Mesodermal cell (in vitro differentiated cells): ENCODE measurements around the gene VGF.
"Not testable (repeated sequence)": the region's sequence is repeated elsewhere in the genome, so short reads cannot be mapped to it uniquely, and the experiment has no call there.

Experiments
- H3K27ac ChIP-seq: 2 replicates; pipeline ENCODE4 v1.7.0; 2013; ENCODE audit warnings: mild to moderate bottlenecking, low read depth, low read length, moderate library complexity; ENCODE audit not compliant: severe bottlenecking
- H3K36me3 ChIP-seq: 2 replicates; pipeline ENCODE4 v1.7.1; 2013; ENCODE audit warnings: mild to moderate bottlenecking, low read length, moderate library complexity; ENCODE audit not compliant: control insufficient read depth, insufficient read depth
- H3K4me1 ChIP-seq: one replicate; pipeline ENCODE4 v1.7.1; 2013; ENCODE audit warnings: mild to moderate bottlenecking, low read length; ENCODE audit not compliant: insufficient read depth, control insufficient read depth, poor library complexity, severe bottlenecking
- H3K4me3 ChIP-seq: 2 replicates; pipeline ENCODE4 v1.7.0; 2013; ENCODE audit warnings: low read length, control low read depth, mild to moderate bottlenecking; ENCODE audit not compliant: insufficient read depth, poor library complexity, severe bottlenecking; ENCODE audit errors: extremely low read depth
- H3K9me3 ChIP-seq: 2 replicates; pipeline ENCODE4 v1.7.1; 2013; ENCODE audit warnings: mild to moderate bottlenecking, low read length, moderate library complexity; ENCODE audit not compliant: control insufficient read depth
- WGBS, 2 experiments: methylation state at CpG; one replicate each; pipeline ENCODE4 v1.1.5; 2013; ENCODE audit warnings: missing lambda C conversion rate in 2 of 2; ENCODE audit not compliant: insufficient coverage in 2 of 2; 5-methylcytosine and 5-hydroxymethylcytosine counted together

The VGF gene

DNA sequence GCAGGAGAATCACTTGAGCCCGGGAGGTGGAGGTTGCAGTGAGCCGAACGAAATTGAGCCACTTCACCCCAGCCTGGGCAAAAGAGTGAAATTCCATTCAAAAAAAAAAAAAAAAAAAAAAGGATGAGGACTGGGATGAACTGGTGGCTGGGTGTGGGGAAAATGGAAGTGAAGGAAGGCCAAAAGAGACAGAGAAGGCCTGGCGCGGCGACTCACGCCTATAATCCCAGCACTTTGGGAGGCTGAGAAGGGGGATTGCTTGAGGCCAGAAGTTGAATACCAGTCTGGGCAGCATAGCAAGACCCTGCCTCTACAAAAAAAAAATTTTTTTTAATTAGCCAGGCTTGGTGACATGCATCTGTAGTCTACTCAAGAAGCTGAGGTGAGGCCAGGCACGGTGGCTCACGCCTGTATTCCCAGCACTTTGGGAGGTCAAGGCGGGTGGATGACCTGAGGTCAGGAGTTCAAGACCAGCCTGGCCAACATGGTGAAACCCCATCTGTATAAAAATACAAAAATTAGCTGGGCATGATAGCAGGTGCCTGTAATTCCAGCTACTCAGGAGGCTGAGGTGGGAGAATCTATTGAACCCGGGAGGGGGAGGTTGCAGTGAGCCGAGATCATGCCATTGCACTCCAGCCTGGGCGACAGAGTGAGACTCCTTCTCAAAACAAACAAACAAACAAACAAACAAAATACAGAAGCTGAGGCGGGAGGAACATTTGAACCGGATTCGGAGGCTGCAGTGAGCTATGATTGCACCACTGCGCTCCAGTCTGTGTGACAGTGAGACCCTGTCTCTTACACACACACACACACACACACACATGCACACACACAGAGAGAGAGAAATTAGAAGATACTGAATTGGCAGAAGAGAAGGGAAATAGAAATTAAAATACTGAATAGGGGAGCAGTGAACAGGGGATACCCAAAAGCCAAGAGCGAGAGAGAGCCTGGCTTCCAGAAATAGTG lies 32.5 kb downstream of the VGF start:
- H3K4me3 ChIP-seq, H3K27ac ChIP-seq, H3K9me3 ChIP-seq: not testable (repeated sequence)
- Histone ChIP-seq H3K4me1 (peaks cover 50% of the 10 kb centered on the region), H3K36me3 (peaks cover 99% of the 10 kb centered on the region)
- WGBS, 2 experiments, result 91 to 95% methylated on average over 10 to 13 of the region's 18 CpGs

DNA sequence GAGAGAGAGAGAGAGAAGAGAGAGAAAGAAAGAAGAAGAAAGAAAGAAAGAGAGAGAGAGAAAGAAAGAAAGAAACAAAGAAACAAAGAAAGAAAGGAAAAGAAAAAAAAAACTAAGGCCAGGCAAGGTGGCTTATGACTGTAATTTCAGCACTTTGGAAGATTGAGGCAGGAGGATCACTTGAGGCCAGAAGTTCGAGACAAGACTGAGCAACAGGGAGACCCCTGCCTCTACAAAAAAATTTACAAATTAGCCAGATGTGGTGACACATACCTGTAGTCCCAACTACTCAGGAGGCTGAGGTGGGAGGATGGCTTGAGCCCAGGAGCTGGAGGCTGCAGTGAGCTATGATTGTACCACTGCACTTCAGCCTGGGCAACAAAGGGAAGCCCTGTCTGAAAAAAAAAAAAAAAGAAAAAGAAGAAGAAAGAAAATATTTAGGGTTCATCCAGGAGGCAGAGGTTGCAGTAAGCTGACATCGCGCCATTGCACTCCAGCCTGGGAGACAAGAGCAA lies 35.7 kb downstream of the VGF start:
- peaks cover 43% of the 10 kb centered on the region for H3K4me1 ChIP-seq
- peak overlapping the region; percentile 19 for H3K4me3 ChIP-seq
- H3K27ac ChIP-seq, result no peak overlapping the region
- H3K9me3 ChIP-seq, result no peaks in the 10 kb centered on the region
- peaks cover 67% of the 10 kb centered on the region for H3K36me3 ChIP-seq
- WGBS, 2 experiments, result no CpG with 5 or more reads among the region's 3 CpGs

DNA sequence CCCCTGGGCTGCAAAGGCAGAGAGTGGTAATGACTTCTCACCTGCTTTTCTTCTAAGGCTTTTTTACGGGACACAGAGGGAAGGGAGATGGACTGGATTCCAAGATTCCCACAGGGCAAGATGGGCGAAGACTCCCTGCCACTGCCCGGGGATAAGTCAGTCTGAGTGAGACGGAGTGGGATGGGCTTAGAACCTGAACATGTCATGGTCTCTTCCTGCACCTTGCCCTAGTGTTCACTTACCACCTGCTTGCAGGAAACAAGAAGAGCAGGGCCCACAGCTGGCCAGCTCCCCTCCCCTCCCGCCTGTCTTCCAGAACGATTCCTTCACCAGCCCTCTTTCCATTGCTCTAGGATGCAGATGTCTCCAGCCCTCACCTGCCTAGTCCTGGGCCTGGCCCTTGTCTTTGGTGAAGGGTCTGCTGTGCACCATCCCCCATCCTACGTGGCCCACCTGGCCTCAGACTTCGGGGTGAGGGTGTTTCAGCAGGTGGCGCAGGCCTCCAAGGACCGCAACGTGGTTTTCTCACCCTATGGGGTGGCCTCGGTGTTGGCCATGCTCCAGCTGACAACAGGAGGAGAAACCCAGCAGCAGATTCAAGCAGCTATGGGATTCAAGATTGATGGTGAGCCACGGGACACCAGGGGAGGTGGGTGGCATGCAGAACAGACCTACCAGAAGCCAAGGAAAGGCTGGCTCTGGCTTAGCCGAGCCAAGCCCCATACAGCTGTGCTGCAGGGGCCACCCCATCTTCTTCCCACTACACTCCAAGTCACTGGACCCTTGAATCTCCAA lies 37.1 kb downstream of the VGF start:
- WGBS, 2 experiments, result 89 to 92% methylated on average over 11 to 13 of the region's 14 CpGs
- peaks cover 38% of the 10 kb centered on the region for H3K4me1 ChIP-seq
- H3K36me3 ChIP-seq, result peaks cover 53% of the 10 kb centered on the region
- H3K27ac ChIP-seq, result no peak overlapping the region
- H3K4me3 ChIP-seq, result peak overlapping the region; percentile 52
- H3K9me3 ChIP-seq, result no peaks in the 10 kb centered on the region

DNA sequence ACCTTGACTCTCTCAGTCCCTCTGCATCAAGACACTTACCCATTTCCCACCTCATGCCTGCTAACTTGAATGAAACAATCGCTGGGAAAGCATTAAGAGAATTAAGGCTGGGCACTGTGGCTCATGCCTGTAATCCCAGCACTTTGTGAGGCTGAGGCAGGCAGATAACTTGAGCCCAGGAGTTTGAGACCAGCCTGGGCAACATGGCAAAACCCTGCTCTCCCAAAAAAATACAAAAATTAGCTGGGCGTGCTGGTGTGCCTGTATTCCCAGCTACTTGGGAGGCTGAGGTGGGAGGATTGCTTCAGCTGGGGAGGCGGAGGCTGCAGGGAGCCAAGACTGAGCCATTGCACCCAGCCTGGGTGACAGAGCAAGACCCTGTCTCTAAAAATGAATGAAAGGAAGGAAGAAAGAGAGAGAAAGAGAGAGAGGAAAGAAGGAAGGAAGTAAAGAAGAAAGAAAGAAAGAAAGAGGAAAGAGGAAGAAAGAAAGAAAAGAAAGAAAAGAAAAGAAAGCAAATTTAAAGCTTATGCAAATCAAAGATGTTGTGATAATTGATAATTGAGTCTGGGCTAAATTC lies 37.8 kb downstream of the VGF start:
- Histone ChIP-seq H3K27ac (peak overlapping the region; percentile 79), H3K9me3 (no peaks in the 10 kb centered on the region), H3K36me3 (peaks cover 46% of the 10 kb centered on the region), H3K4me1 (peaks cover 38% of the 10 kb centered on the region), H3K4me3 (peak overlapping the region; percentile 52)
- 66 to 75% methylated on average over 2 of the region's 3 CpGs for WGBS, 2 experiments

DNA sequence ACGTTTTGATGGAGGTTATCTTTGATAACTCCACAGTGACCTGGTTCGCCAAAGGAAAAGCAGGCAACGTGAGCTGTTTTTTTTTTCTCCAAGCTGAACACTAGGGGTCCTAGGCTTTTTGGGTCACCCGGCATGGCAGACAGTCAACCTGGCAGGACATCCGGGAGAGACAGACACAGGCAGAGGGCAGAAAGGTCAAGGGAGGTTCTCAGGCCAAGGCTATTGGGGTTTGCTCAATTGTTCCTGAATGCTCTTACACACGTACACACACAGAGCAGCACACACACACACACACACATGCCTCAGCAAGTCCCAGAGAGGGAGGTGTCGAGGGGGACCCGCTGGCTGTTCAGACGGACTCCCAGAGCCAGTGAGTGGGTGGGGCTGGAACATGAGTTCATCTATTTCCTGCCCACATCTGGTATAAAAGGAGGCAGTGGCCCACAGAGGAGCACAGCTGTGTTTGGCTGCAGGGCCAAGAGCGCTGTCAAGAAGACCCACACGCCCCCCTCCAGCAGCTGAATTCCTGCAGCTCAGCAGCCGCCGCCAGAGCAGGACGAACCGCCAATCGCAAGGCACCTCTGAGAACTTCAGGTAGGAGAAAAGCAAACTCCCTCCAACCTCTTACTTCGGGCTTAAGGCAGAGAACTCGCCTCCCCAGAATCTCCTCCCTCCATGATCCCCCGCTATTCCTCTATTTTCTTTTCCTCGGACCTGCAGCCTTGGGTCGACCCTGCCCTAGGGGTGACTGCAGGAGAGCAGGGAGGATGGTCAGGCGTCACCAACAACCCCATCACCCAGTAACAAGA lies 38.5 kb downstream of the VGF start, which contains the start of gene SERPINE1:
TSS of gene SERPINE1 (plus strand) at position 454 of the 809 bp plus-strand sequence. CDS start 1,290 bp downstream, outside the sequence.
- Histone ChIP-seq H3K27ac (peak within 1 kb of the TSS; percentile 79), H3K9me3 (no peaks in the 10 kb centered on the region), H3K4me1 (peaks cover 45% of the 10 kb centered on the region), H3K4me3 (peak within 1 kb of the TSS; percentile 52), H3K36me3 (peaks cover 39% of the 10 kb centered on the region)
- WGBS, 2 experiments, result 14 to 18% methylated on average over 12 to 14 of the region's 22 CpGs

DNA sequence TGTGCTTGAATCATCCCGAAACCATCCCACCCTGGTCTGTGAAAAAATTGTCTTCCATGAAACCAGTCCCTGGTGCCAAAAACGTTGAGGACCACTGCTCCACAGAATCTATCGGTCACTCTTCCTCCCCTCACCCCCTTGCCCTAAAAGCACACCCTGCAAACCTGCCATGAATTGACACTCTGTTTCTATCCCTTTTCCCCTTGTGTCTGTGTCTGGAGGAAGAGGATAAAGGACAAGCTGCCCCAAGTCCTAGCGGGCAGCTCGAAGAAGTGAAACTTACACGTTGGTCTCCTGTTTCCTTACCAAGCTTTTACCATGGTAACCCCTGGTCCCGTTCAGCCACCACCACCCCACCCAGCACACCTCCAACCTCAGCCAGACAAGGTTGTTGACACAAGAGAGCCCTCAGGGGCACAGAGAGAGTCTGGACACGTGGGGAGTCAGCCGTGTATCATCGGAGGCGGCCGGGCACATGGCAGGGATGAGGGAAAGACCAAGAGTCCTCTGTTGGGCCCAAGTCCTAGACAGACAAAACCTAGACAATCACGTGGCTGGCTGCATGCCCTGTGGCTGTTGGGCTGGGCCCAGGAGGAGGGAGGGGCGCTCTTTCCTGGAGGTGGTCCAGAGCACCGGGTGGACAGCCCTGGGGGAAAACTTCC lies 39.2 kb downstream of the VGF start:
- Histone ChIP-seq H3K4me3 (no peak overlapping the region), H3K27ac (peak overlapping the region; percentile 79), H3K36me3 (peaks cover 32% of the 10 kb centered on the region), H3K9me3 (no peaks in the 10 kb centered on the region), H3K4me1 (peaks cover 51% of the 10 kb centered on the region)
- WGBS, 2 experiments, result 81 to 86% methylated on average over 5 to 14 of the region's 15 CpGs

DNA sequence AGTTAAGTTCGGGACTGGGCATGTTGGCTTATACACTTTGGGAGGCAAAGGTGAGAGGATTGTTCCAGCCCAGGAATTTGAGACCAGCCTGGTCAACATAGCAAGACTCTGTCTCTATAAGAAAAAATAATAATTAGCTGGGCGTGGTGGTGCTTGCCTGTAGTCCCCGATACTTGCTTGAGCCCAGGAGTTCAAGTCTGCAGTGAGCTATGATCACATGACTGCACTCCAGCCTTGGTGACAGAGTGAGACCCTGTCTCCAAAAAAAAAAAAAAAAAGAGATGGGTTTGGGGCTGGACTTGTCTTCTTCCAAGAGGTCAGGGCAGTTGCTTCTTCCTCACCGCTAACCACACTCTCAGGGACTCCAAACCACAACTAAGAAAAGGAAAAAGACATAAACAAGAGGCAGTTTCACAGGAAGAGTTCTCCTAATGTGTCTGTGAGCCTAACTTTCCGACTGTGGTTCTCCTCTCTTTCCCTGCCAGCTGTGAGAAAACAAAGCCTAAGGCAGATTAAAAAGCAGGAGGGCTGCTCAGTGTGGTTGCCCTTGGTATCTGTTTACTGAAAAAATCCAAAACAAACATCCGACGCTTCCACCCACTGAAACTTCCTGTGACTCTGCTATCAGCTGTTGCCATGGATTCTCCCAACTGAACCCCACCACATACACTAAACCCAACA lies 40.9 kb downstream of the VGF start:
- Histone ChIP-seq H3K27ac (peak overlapping the region; percentile 96), H3K36me3 (peaks cover 16% of the 10 kb centered on the region), H3K4me3 (no peak overlapping the region), H3K9me3 (no peaks in the 10 kb centered on the region), H3K4me1 (peaks cover 66% of the 10 kb centered on the region)
- 70 to 71% methylated on average over 5 of the region's 7 CpGs for WGBS, 2 experiments

DNA sequence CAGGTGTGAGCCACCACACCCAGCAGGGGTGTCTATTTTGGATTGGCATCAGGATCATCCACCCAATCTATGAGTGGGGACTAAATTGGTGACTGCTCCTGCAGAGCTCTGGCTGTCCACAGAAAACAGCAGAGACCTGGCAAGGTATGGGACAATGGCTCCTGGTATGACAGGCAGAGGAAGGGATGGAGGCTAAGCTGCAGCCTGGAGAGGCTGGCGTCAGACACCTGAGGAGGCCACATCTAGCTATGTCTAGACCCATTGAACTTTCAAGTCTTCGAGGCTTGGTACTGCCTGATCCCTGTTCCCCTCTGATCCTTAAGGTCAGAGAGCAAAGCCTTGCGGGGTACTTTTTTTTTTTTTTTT lies 41.7 kb downstream of the VGF start:
- no peaks in the 10 kb centered on the region for H3K9me3 ChIP-seq
- WGBS, 2 experiments, result 95 to 96% methylated on average over 2 of the region's 3 CpGs
- H3K27ac ChIP-seq, result peak overlapping the region; percentile 39
- no peak overlapping the region for H3K4me3 ChIP-seq
- H3K36me3 ChIP-seq, result peaks cover 8% of the 10 kb centered on the region
- H3K4me1 ChIP-seq, result peaks cover 64% of the 10 kb centered on the region

DNA sequence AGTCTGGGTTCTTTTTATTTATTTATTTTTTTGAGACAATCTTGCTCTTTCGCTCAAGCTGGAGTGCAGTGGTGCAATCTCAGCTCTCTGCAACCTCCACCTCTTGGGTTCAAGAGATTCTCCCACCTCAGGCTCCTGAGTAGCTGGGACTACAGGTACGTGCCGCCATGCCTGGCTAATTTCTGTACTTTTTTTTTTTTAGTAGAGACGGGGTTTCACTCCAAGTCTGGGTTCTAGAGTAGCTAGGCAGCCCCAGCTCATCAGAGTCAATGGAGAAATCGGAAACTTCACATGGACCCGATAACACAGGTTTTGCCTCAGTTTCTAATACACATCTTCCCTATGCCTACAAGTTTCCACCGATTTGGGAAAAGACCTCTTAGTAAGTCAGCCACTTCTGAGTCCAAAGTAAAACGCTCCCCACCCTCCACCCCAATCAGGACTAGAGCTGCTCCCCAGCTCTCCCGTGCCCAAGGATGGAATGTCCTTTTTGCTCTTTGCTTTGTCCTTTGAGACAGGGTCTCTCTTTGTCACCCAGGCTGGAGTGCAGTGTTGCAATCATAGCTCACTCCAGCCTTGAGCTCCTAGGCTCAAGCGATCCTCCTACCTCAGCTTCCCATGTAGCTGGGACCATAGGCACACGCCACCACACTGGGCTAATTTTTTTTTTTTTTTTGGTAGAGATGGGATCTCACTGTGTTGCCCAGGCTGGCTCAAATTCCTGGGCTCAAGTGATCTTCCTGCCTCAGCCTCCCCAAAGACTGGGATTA lies 42.3 kb downstream of the VGF start:
- 89 to 92% methylated on average over 7 to 9 of the region's 11 CpGs for WGBS, 2 experiments

More for the DNA sequence above, 42.3 kb downstream of the VGF start:
- H3K4me3 ChIP-seq, result no peak overlapping the region
- H3K36me3 ChIP-seq, result peaks cover 2% of the 10 kb centered on the region
- H3K27ac ChIP-seq, result peak overlapping the region; percentile 98
- H3K9me3 ChIP-seq, result no peaks in the 10 kb centered on the region
- peaks cover 64% of the 10 kb centered on the region for H3K4me1 ChIP-seq
